Gastrocnemius medialis (tissue), 4 donors: ENCODE data around the gene FYN.

Source experiments
- CTCF ChIP-seq, 5 experiments: fragments of 450-650 bp in 3 of 5; fragments of 200-600 bp in 2 of 5; sonication (generic) in 2 of 5; IDR thresholded peaks in 4 of 5; conservative IDR thresholded peaks in 1 of 5; 1 replicate in 4 of 5; 2 replicates in 1 of 5; pipeline ENCODE4 v1.5.1; 2016 to 2019; ENCODE audit warnings: antibody characterized with exemption in 5 of 5, mild to moderate bottlenecking in 3 of 5, moderate library complexity in 3 of 5
- POLR2A ChIP-seq, 2 donors: fragments of 450-650 bp; IDR thresholded peaks; one replicate each; pipeline ENCODE4 v1.6.1; 2017; ENCODE audit warnings: antibody characterized with exemption in 2 of 2, mild to moderate bottlenecking in 2 of 2, moderate library complexity in 2 of 2

- TF ChIP-seq POLR2A (IDR thresholded peaks at IDR 0.05) (no peak), CTCF (IDR thresholded peaks at IDR 0.05 in 4 of 5, conservative IDR thresholded peaks at IDR 0.05 in 1 of 5) (no peak)
Measured at GRCh38 chr6:111892431-111892830, 19.2 kb upstream of the FYN start.
